Stimulated activated CD4-positive, alpha-beta T cell treated with anti-CD3 and anti-CD28 coated beads, Interleukin-15, amount 100 ng/mL, for 24 hours (primary cell): ENCODE results near the gene TLE6.
A peak's percentile ranks its signal among the peaks of the same experiment; 100 is the strongest.
"Not testable (repeated sequence)": the region's sequence is repeated elsewhere in the genome, so short reads cannot be mapped to it uniquely, and the experiment has no call there.

Experiments used
- DNase-seq: peaks from one replicate; pipeline ENCODE4 v3.0.0-alpha.2; 2020

Gene TLE6

GRCh38 chr19:2977001-2977745 lies at the start of gene TLE6:
Gene TLE6 (plus strand): TSS chr19:2977564. CDS start chr19:2978234, 670 bp downstream.
- peak; percentile 96 for DNase-seq

DNA sequence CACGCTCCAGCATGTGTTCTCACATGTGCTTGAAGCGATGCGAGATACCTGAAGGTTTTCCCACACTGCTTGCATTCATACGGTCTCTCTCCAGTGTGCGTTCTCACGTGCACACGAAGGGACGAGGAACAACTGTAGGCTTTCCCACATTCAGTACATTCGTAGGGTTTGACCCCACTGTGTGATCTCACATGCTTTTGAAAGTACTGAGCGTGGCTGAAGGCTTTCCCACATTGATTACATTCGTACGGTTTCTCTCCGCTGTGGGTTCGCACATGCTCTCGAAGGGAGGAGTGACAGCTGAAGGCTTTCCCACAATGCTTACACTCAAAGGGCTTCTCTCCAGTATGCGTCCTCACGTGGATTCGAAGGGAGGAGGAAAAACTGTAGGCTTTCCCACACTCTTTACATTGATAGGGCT lies 43.9 kb upstream of the TLE6 start:
- DNase-seq = no peak

GRCh38 chr19:2935863-2936262 lies 41.5 kb upstream of the TLE6 start:
- DNase-seq = not testable (repeated sequence)

GRCh38 chr19:2942928-2943640 lies 34.3 kb upstream of the TLE6 start:
- DNase-seq = no peak

DNA sequence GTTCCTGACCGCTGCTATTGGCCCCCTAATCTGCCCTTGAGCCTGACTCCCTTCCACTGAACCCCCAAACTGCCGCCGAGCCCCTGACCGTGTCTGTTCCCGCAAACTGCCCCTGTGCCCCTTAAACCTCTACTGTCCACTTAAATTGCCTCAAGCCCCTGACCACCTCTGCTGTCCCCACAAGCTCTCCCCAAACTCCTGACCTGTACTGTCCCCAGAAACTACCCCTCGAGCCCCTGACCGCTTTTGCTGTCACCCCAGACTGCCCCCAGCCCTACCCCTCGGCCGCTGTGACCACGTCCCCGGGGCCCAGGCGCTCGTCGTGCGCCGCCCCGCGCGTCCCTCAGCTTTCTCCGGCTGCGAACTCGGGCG lies 33.0 kb upstream of the TLE6 start:
- DNase-seq = no peak

GRCh38 chr19:2944775-2945574 lies 32.4 kb upstream of the TLE6 start, which contains the start of gene ZNF77:
Gene ZNF77 (minus strand): TSS chr19:2944971. CDS start chr19:2944840, 131 bp downstream.
- peak; percentile 100 for DNase-seq

DNA sequence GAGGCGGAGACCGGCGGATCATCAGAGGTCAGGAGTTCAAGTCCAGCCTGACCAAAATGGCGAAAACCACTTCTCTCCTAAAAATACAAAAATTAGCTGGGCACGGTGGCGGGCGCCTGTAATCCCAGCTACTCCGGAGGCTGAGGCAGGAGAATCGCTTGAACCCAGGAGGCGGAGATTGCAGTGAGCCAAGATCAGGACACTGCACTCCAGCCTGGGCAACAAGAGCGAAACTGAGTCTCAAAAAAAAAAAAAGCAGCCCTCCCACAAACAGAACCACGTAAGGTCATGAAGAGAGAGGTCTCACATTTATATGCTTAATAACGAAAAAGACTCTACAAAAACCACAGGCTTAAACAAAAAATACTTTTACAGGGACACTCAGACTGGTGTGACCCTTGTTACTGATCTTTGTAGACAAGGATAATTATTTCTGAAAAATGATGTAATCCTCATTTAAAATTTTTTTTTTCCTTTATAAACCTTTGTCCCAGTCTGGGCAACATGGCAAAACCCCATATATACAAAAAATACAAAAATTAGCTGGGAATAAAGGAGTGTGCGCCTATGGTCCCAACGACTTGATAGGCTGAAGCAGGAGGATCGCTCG lies 31.7 kb upstream of the TLE6 start:
- DNase-seq = no peak

GRCh38 chr19:2949939-2950285 lies 27.5 kb upstream of the TLE6 start:
- no peak for DNase-seq

- peak; percentile 100 for DNase-seq
Observed at GRCh38 chr19:2950286-2951124, 26.9 kb upstream of the TLE6 start.

- no peak for DNase-seq
Observed at GRCh38 chr19:2952953-2953481, 24.3 kb upstream of the TLE6 start.

DNA sequence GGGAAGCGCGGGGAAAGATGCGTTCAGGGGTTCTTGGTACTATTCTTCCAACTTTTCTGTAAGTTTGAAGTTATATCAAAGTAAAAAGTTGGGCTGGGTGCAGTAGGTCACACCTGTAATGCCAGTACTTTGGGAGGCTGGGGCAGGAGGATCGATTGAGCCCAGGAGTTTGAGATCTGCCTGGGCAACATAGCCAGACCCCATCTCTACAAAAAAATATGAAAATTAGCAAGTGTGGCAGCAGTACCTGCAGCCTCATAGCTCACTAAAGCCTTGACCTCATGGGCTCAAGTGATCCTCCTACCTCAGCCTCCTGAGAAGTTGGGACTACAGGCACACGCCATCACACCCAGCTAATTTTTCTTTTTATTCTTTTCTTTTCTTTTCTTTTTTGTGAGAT lies 20.2 kb upstream of the TLE6 start:
- DNase-seq = no peak

GRCh38 chr19:2960120-2960519 lies 17.2 kb upstream of the TLE6 start:
- DNase-seq = no peak

DNA sequence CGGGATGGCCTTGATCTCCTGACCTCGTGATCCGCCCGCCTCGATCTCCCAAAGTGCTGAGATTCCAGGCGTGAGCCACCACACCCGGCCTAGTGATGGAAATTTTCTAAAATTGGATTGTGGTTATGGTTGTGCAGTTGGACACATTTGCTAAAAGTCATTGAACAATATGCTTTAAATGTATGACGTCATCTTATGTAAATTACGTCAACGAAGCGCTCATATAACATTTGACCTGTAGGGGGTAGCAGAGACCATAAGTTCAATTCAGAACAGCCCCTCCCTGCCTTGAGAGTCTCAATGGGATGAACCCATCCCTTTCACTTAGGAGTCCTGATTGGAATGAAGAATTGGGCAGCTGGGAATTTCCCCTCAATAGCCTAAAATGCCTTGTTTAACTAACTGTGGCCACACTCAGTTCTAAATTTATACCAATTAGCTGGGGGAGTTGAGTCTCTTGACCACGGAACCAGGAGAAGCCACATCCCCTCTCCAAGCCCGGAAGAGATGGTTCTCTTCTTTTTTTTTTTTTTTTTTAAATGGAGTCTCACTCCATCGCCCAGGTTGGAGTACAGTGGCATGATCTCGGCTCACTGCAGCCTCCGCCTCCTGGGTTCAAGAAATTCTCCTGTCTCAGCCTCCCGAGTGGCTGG lies 15.2 kb upstream of the TLE6 start:
- DNase-seq = peak; percentile 46

DNA sequence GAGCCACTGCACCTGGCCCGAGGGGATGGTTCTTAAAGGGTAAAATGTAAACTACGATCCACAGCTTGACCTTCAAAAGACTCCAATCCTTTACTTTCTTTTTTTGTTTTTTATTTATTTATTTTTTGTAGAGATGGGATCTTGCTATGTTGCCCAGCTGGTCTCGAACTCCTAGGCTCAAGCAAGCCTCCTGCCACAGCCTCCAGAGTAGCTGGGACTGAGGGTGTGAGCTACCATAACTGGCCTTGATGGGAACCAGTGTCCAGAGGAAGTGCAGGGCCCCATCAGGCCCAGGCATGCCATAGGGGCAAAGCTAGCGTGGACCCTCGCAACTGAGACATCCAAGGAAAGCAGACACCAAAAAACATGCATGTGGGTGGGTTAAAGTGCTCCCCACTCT lies 14.2 kb upstream of the TLE6 start:
- DNase-seq = no peak

- DNase-seq = not testable (repeated sequence)
Observed at GRCh38 chr19:2963631-2964030, 13.7 kb upstream of the TLE6 start.

- no peak for DNase-seq
Observed at GRCh38 chr19:2964874-2965273, 12.5 kb upstream of the TLE6 start.

DNA sequence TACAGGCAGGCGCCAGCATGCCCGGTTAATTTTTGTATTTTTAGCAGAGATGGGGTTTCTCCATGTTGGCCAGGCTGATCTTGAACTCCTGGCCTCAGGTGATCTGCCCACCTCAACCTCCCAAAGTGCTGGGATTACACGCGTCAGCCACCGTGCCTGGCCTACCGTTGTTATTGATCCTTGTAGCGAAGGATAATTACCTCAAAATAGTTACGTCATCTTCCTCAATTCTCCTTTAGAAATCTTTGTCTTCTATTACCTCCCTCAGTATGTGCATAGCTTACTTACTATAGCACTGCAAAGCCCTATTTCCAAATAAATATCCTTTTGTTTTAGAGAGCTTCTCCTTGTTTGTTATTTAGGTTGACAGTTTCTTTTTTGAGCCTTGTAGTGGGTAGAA lies 9.4 kb upstream of the TLE6 start:
- DNase-seq = no peak

- DNase-seq = no peak
Observed at GRCh38 chr19:2969104-2969504, 8.3 kb upstream of the TLE6 start.

GRCh38 chr19:2970201-2970835 lies 7.0 kb upstream of the TLE6 start:
- no peak for DNase-seq

GRCh38 chr19:2973229-2973628 lies 4.1 kb upstream of the TLE6 start:
- DNase-seq = no peak
